HepG2 (cell line): Measurements from ENCODE around the gene BAIAP3. TPM values are rescaled to one million over a fixed set of nuclear protein-coding genes. Genes with fewer than 3 reads are reported as not detected.
A peak's percentile ranks its signal among the peaks of the same experiment; 100 is the strongest.

Source experiments
- FOXP1 ChIP-seq, 2 experiments: fragments of 450-650 bp in 1 of 2; IDR thresholded peaks; 2 replicates each; pipeline ENCODE4 v1.6.1; 2017 to 2018; ENCODE audit warnings: antibody characterized with exemption in 1 of 2
- IRF2 ChIP-seq: IDR thresholded peaks from 2 replicates; pipeline ENCODE4 v1.6.1; 2018; ENCODE audit warnings: missing genetic modification reagents, missing compliant biosample characterization
- LCORL ChIP-seq, 2 experiments: fragments of 450-650 bp in 1 of 2; sonication (generic) in 1 of 2; formaldehyde crosslinking in 1 of 2; IDR thresholded peaks; 2 replicates each; pipeline versions ENCODE4 v1.5.0 to v1.6.1; 2017 to 2020; ENCODE audit warnings: antibody characterized with exemption in 1 of 2, missing genetic modification reagents in 1 of 2
- MXI1 ChIP-seq: IDR thresholded peaks from 3 replicates; pipeline ENCODE4 v1.6.1; 2012; ENCODE audit warnings: low read depth, low read length, inconsistent platforms, borderline replicate concordance
- NCOA5 ChIP-seq: sonication (generic); formaldehyde crosslinking; IDR thresholded peaks from 2 replicates; pipeline ENCODE4 v1.4.0; 2020; ENCODE audit warnings: missing genetic modification reagents
- PHF21A ChIP-seq: sonication (generic); formaldehyde crosslinking; IDR thresholded peaks from 2 replicates; pipeline ENCODE4 v1.5.0; 2020; ENCODE audit warnings: mild to moderate bottlenecking, missing genetic modification reagents
- PTBP1 ChIP-seq: fragments of 200-400 bp; formaldehyde crosslinking; IDR thresholded peaks from 2 replicates; pipeline ENCODE4 v1.6.1; 2018; ENCODE audit warnings: low read length, low read depth; ENCODE audit not compliant: poor library complexity, severe bottlenecking
- RARG ChIP-seq: sonication (generic); formaldehyde crosslinking; IDR thresholded peaks from 2 replicates; pipeline ENCODE4 v1.4.0; 2020; ENCODE audit warnings: low read depth, mild to moderate bottlenecking, missing genetic modification reagents
- RXRB ChIP-seq: IDR thresholded peaks from 2 replicates; pipeline ENCODE4 v1.6.1; 2016; ENCODE audit warnings: borderline replicate concordance, missing genetic modification reagents, missing compliant biosample characterization
- SALL1 ChIP-seq: sonication (generic); formaldehyde crosslinking; IDR thresholded peaks from 2 replicates; pipeline ENCODE4 v1.8.0; 2022; ENCODE audit warnings: mild to moderate bottlenecking, missing genetic modification reagents
- SIX1 ChIP-seq: sonication (generic); formaldehyde crosslinking; IDR thresholded peaks from 2 replicates; pipeline ENCODE4 v1.4.0; 2020; ENCODE audit warnings: missing genetic modification reagents, borderline replicate concordance
- TAF15 ChIP-seq: fragments of 200-400 bp; formaldehyde crosslinking; IDR thresholded peaks from one replicate; pipeline ENCODE4 v1.6.1; 2018; ENCODE audit warnings: mild to moderate bottlenecking, low read depth, low read length; ENCODE audit not compliant: poor library complexity, severe bottlenecking
- TBX3 ChIP-seq: fragments of 450-650 bp; IDR thresholded peaks from 2 replicates; pipeline ENCODE4 v1.6.1; 2017; ENCODE audit warnings: antibody characterized with exemption, mild to moderate bottlenecking, inconsistent platforms, borderline replicate concordance
- ZEB1 ChIP-seq: IDR thresholded peaks from 2 replicates; pipeline ENCODE4 v1.6.1; 2012; ENCODE audit warnings: mild to moderate bottlenecking, low read depth, inconsistent platforms; ENCODE audit not compliant: insufficient replicate concordance
- ZNF225 ChIP-seq: sonication (generic); formaldehyde crosslinking; IDR thresholded peaks from 2 replicates; pipeline ENCODE4 v1.4.0; 2020; ENCODE audit warnings: mild to moderate bottlenecking, missing genetic modification reagents
- ZNF335 ChIP-seq: sonication (generic); formaldehyde crosslinking; IDR thresholded peaks from 2 replicates; pipeline ENCODE4 v1.4.0; 2020; ENCODE audit warnings: missing genetic modification reagents
- ZNF572 ChIP-seq: sonication (generic); formaldehyde crosslinking; IDR thresholded peaks from 2 replicates; pipeline ENCODE4 v1.5.1; 2020; ENCODE audit warnings: mild to moderate bottlenecking, missing genetic modification reagents
- polyA plus RNA-seq, 8 experiments: library from polyadenylated mRNA; depleted of rRNA in 3 of 8; stranded (reverse) in 7 of 8; unstranded in 1 of 8; fragments of >200 nt; fragmentation: Illumina TruSeq in 4 of 8; extraction: Trizol in 4 of 8; gene quantifications; 2 replicates each; pipeline versions ENCODE4 v1.2.1 to v1.2.3, GENCODE V29; 2011 to 2016; ENCODE audit warnings: low read depth in 4 of 8, missing spikeins in 1 of 8, mixed read lengths in 1 of 8; ENCODE audit not compliant: insufficient read depth in 1 of 8
- total RNA-seq, 5 experiments: library from RNA; depleted of rRNA; stranded (reverse); fragments of >200 nt; fragmentation: Illumina TruSeq; extraction: Trizol; gene quantifications; 2 replicates each; pipeline ENCODE4 v1.2.3, GENCODE V29; 2016; ENCODE audit warnings: low read depth in 1 of 5
- TF ChIP-seq, protein P1 (sequence below): sonication (generic); formaldehyde crosslinking; IDR thresholded peaks from 2 replicates; pipeline ENCODE4 v1.5.1; 2020; ENCODE audit warnings: missing genetic modification reagents, mild to moderate bottlenecking, borderline replicate concordance
- TF ChIP-seq, protein P2 (sequence below), 2 experiments: sonication (generic) in 1 of 2; formaldehyde crosslinking in 1 of 2; IDR thresholded peaks; 2 replicates each; pipeline versions ENCODE4 v1.5.1 to v1.6.1; 2011 to 2020; ENCODE audit warnings: borderline replicate concordance in 1 of 2, low read depth in 1 of 2, low read length in 1 of 2, mild to moderate bottlenecking in 1 of 2, missing genetic modification reagents in 1 of 2, moderate library complexity in 1 of 2
- TF ChIP-seq, protein P3 (sequence below): sonication (generic); formaldehyde crosslinking; conservative IDR thresholded peaks from 2 replicates; pipeline ENCODE4 v1.8.0; 2022; ENCODE audit warnings: mild to moderate bottlenecking, moderate library complexity, missing genetic modification reagents
- TF ChIP-seq, protein P4 (sequence below): sonication (generic); formaldehyde crosslinking; IDR thresholded peaks from 2 replicates; pipeline ENCODE4 v1.4.0; 2020; ENCODE audit warnings: missing genetic modification reagents

The BAIAP3 gene
- total and polyA plus RNA-seq, 2 of the 13 experiments (the other 11 are each of a cell fraction or from before 2014, with no cell fraction given): 3.2 to 5.7 TPM

- TF ChIP-seq SIX1 (CRISPR knock-in tag) (peak; percentile 18; the same call in 1 of the 2 replicates), PHF21A (CRISPR knock-in tag) (0 out of 2 replicates have a peak, but pooled peaks have one; percentile 21), SALL1 (0 out of 2 replicates have a peak, but pooled peaks have one; percentile 11), RXRB (peak; percentile 61; the same call in 1 of the 2 replicates), PTBP1 (no peak), NCOA5 (CRISPR knock-in tag) (no peak), ZNF225 (CRISPR knock-in tag) (no peak), RARG (CRISPR knock-in tag) (no peak), TBX3 (peak; percentile 63; the same call in 1 of the 2 replicates), LCORL (IDR thresholded peaks at IDR 0.05) (peak; percentile 73; the same call in 1 of the 2 replicates), LCORL (CRISPR knock-in tag; IDR thresholded peaks at IDR 0.05) (0 out of 2 replicates have a peak, but pooled peaks have one; percentile 50), ZNF335 (CRISPR knock-in tag) (peak; percentile 60; the same call in 1 of the 2 replicates), MXI1 (peak; percentile 37; the same call in 1 of the 3 replicates), TAF15 (no peak), ZEB1 (peak; percentile 62), IRF2 (peak; percentile 44; the same call in 1 of the 2 replicates), ZNF572 (CRISPR knock-in tag) (no peak), FOXP1 (IDR thresholded peaks at IDR 0.05) (0 out of 2 replicates have a peak, but pooled peaks have one; percentile 17), FOXP1 (CRISPR knock-in tag; IDR thresholded peaks at IDR 0.05) (0 out of 2 replicates have a peak, but pooled peaks have one; percentile 12)
- TF ChIP-seq, protein P1, sequence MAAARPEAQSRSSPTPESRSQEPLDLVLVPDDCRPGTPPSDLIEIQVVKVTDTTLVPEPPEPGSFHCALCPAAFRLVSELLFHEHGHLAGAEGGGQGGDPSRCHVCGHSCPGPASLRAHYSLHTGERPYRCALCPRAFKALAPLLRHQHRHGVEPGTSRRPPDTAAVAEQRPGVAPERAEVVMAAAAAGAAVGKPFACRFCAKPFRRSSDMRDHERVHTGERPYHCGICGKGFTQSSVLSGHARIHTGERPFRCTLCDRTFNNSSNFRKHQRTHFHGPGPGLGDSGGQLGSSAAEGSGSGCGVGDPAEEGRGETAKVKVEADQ (CRISPR knock-in tag): no peak
- TF ChIP-seq, protein P2, sequence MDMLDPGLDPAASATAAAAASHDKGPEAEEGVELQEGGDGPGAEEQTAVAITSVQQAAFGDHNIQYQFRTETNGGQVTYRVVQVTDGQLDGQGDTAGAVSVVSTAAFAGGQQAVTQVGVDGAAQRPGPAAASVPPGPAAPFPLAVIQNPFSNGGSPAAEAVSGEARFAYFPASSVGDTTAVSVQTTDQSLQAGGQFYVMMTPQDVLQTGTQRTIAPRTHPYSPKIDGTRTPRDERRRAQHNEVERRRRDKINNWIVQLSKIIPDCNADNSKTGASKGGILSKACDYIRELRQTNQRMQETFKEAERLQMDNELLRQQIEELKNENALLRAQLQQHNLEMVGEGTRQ (IDR thresholded peaks at IDR 0.05; ENCODE audit: low read depth, low read length): peak; percentile 36; the same call in 1 of the 2 replicates
- TF ChIP-seq, protein P2 (CRISPR knock-in tag; IDR thresholded peaks at IDR 0.05; ENCODE audit: borderline replicate concordance): no peak
- TF ChIP-seq, protein P3, sequence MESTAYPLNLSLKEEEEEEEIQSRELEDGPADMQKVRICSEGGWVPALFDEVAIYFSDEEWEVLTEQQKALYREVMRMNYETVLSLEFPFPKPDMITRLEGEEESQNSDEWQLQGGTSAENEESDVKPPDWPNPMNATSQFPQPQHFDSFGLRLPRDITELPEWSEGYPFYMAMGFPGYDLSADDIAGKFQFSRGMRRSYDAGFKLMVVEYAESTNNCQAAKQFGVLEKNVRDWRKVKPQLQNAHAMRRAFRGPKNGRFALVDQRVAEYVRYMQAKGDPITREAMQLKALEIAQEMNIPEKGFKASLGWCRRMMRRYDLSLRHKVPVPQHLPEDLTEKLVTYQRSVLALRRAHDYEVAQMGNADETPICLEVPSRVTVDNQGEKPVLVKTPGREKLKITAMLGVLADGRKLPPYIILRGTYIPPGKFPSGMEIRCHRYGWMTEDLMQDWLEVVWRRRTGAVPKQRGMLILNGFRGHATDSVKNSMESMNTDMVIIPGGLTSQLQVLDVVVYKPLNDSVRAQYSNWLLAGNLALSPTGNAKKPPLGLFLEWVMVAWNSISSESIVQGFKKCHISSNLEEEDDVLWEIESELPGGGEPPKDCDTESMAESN: no peak
- TF ChIP-seq, protein P4, sequence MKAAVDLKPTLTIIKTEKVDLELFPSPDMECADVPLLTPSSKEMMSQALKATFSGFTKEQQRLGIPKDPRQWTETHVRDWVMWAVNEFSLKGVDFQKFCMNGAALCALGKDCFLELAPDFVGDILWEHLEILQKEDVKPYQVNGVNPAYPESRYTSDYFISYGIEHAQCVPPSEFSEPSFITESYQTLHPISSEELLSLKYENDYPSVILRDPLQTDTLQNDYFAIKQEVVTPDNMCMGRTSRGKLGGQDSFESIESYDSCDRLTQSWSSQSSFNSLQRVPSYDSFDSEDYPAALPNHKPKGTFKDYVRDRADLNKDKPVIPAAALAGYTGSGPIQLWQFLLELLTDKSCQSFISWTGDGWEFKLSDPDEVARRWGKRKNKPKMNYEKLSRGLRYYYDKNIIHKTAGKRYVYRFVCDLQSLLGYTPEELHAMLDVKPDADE: no peak
Observed at GRCh38 chr16:1297018-1297696, 36.3 kb upstream of the BAIAP3 start (continued).
